ENCODE results near the gene AK6.

Gene AK6

GRCh38 chr5:69315972-69316371, 53.3 kb downstream of the AK6 start:
- no peak for DNase-seq (ENCODE audit: extremely low read depth, insufficient read length)
- peaks cover 2% of the 10 kb centered on the region; the same call in 1 of the 2 replicates for H3K36me3 ChIP-seq (ENCODE audit: control insufficient read depth, insufficient read depth, low read length)
- H3K4me3 ChIP-seq (replicated peaks; ENCODE audit: low read depth, low read length), result no peak overlapping the region
- no peak for TF ChIP-seq CTCF (IDR thresholded peaks at IDR 0.05; ENCODE audit: insufficient read depth, low read length, poor library complexity, severe bottlenecking)
- no peaks in the 10 kb centered on the region for H3K27me3 ChIP-seq (replicated peaks; ENCODE audit: control insufficient read depth, insufficient read depth, low read length)

- Histone ChIP-seq H3K36me3 (ENCODE audit: control insufficient read depth, insufficient read depth, low read length) (peaks cover 2% of the 10 kb centered on the region; the same call in 1 of the 2 replicates), H3K4me3 (replicated peaks; ENCODE audit: low read depth, low read length) (no peak overlapping the region), H3K27me3 (replicated peaks; ENCODE audit: control insufficient read depth, insufficient read depth, low read length) (no peaks in the 10 kb centered on the region)
- no peak for DNase-seq (ENCODE audit: extremely low read depth, insufficient read length)
- TF ChIP-seq CTCF (IDR thresholded peaks at IDR 0.05; ENCODE audit: insufficient read depth, low read length, poor library complexity, severe bottlenecking), result no peak
Observed at GRCh38 chr5:69313428-69313827, 55.9 kb downstream of the AK6 start.

- H3K4me3 ChIP-seq (replicated peaks; ENCODE audit: low read depth, low read length), result no peak overlapping the region
- no peaks in the 10 kb centered on the region for H3K27me3 ChIP-seq (replicated peaks; ENCODE audit: control insufficient read depth, insufficient read depth, low read length)
- TF ChIP-seq CTCF (IDR thresholded peaks at IDR 0.05; ENCODE audit: insufficient read depth, low read length, poor library complexity, severe bottlenecking), result no peak
- peaks cover 2% of the 10 kb centered on the region; the same call in 1 of the 2 replicates for H3K36me3 ChIP-seq (ENCODE audit: control insufficient read depth, insufficient read depth, low read length)
- DNase-seq (ENCODE audit: extremely low read depth, insufficient read length), result no peak
Observed at GRCh38 chr5:69312459-69313160, 56.7 kb downstream of the AK6 start.

- no peak for TF ChIP-seq CTCF (IDR thresholded peaks at IDR 0.05; ENCODE audit: insufficient read depth, low read length, poor library complexity, severe bottlenecking)
- Histone ChIP-seq H3K4me3 (replicated peaks; ENCODE audit: low read depth, low read length) (no peak overlapping the region), H3K27me3 (replicated peaks; ENCODE audit: control insufficient read depth, insufficient read depth, low read length) (no peaks in the 10 kb centered on the region), H3K36me3 (ENCODE audit: control insufficient read depth, insufficient read depth, low read length) (peaks cover 2% of the 10 kb centered on the region; the same call in 1 of the 2 replicates)
- DNase-seq (ENCODE audit: extremely low read depth, insufficient read length), result no peak
Observed at GRCh38 chr5:69309380-69309779, 59.9 kb downstream of the AK6 start.

GRCh38 chr5:69308046-69308553, 61.2 kb downstream of the AK6 start:
- no peak for DNase-seq (ENCODE audit: extremely low read depth, insufficient read length)
- Histone ChIP-seq H3K36me3 (ENCODE audit: control insufficient read depth, insufficient read depth, low read length) (no peaks in the 10 kb centered on the region), H3K27me3 (replicated peaks; ENCODE audit: control insufficient read depth, insufficient read depth, low read length) (no peaks in the 10 kb centered on the region), H3K4me3 (replicated peaks; ENCODE audit: low read depth, low read length) (no peak overlapping the region)
- no peak for TF ChIP-seq CTCF (IDR thresholded peaks at IDR 0.05; ENCODE audit: insufficient read depth, low read length, poor library complexity, severe bottlenecking)

All from GM06990 (cell line).